SK-N-SH (cell line): Measurements from ENCODE around the gene EPB41L4A. TPM values are rescaled to one million over a fixed set of nuclear protein-coding genes. Genes with fewer than 3 reads are reported as not detected.

ENCODE experiments used
- CTCF ChIA-PET: fragments of 300-600, 350-600 bp; formaldehyde crosslinking; extraction: SDS; loops from one replicate; lab custom pipeline; 2021; lab: Yijun Ruan, JAX
- POLR2A ChIA-PET: fragments of 350-600 bp; sonication (Branson Sonifier 250); formaldehyde crosslinking; extraction: SDS; loops from one replicate; lab custom pipeline; 2020; ENCODE audit warnings: antibody characterized with exemption, inconsistent platforms; lab: Yijun Ruan, JAX
- DNase-seq: peaks from one replicate; pipeline ENCODE4 v3.0.0; 2012
- H2AFZ ChIP-seq: fragments of 200-600 bp; sonication (generic); 2 replicates; pipeline ENCODE4 v1.8.1; 2016; ENCODE audit warnings: antibody characterized with exemption, mild to moderate bottlenecking, low read depth
- H3F3A ChIP-seq: fragments of 200-600 bp; sonication (generic); replicated peaks from 2 replicates; pipeline ENCODE3; 2016; ENCODE audit warnings: antibody characterized with exemption, mild to moderate bottlenecking; ENCODE audit not compliant: insufficient read depth
- H3K27ac ChIP-seq, 2 experiments: fragments of 200-500 bp in 1 of 2; fragments of 200-600 bp in 1 of 2; sonication (Bioruptor generic) in 1 of 2; sonication (generic), shearing (Covaris generic) in 1 of 2; 2 replicates each; pipeline versions ENCODE4 v1.5.1 to v1.6.1; 2014 to 2016; ENCODE audit warnings: low read depth in 2 of 2, inconsistent platforms in 1 of 2, low read length in 1 of 2, mild to moderate bottlenecking in 1 of 2, mixed read lengths in 1 of 2
- H3K27me3 ChIP-seq: fragments of 200-600 bp; sonication (generic), shearing (Covaris generic); 2 replicates; pipeline ENCODE4 v1.6.1; 2016; ENCODE audit warnings: mixed run types; ENCODE audit not compliant: insufficient read depth
- H3K36me3 ChIP-seq, 2 experiments: fragments of 200-500 bp in 1 of 2; fragments of 200-600 bp in 1 of 2; sonication (Bioruptor generic) in 1 of 2; sonication (generic) in 1 of 2; replicated peaks in 1 of 2; 2 replicates each; pipeline versions ENCODE3 to v1.5.1; 2014 to 2016; ENCODE audit warnings: low read length in 1 of 2, mild to moderate bottlenecking in 1 of 2; ENCODE audit not compliant: insufficient read depth in 2 of 2, control insufficient read depth in 1 of 2
- H3K4me1 ChIP-seq, 2 experiments: fragments of 200-500 bp in 1 of 2; fragments of 200-600 bp in 1 of 2; sonication (Bioruptor generic) in 1 of 2; sonication (generic), shearing (Covaris generic) in 1 of 2; 2 replicates each; pipeline versions ENCODE4 v1.5.1 to v1.6.1; 2014 to 2016; ENCODE audit warnings: low read depth in 1 of 2, low read length in 1 of 2, mixed run types in 1 of 2; ENCODE audit not compliant: insufficient read depth in 2 of 2, control insufficient read depth in 1 of 2
- H3K4me2 ChIP-seq: fragments of 200-600 bp; sonication (generic), shearing (Covaris generic); 2 replicates; pipeline ENCODE4 v1.6.1; 2017; ENCODE audit warnings: mixed run types
- H3K4me3 ChIP-seq, 2 experiments: fragments of 200-500 bp in 1 of 2; fragments of 200-600 bp in 1 of 2; sonication (Bioruptor generic) in 1 of 2; sonication (generic), shearing (Covaris generic) in 1 of 2; 2 replicates each; pipeline versions ENCODE4 v1.5.1 to v1.8.1; 2014 to 2016; ENCODE audit warnings: low read depth in 2 of 2, inconsistent platforms in 1 of 2, low read length in 1 of 2, mild to moderate bottlenecking in 1 of 2, mixed read lengths in 1 of 2, moderate library complexity in 1 of 2
- H3K79me2 ChIP-seq: fragments of 200-600 bp; sonication (generic); 2 replicates; pipeline ENCODE4 v1.8.1; 2017; ENCODE audit warnings: mild to moderate bottlenecking; ENCODE audit not compliant: insufficient read depth
- H3K9ac ChIP-seq: fragments of 200-600 bp; sonication (generic); 2 replicates; pipeline ENCODE4 v1.6.1; 2017; ENCODE audit warnings: mixed run types
- H3K9me2 ChIP-seq: fragments of 200-600 bp; sonication (generic); 2 replicates; pipeline ENCODE4 v1.6.1; 2017; ENCODE audit warnings: mixed run types
- H3K9me3 ChIP-seq: fragments of 200-600 bp; sonication (generic); 2 replicates; pipeline ENCODE4 v1.6.1; 2017; ENCODE audit warnings: mixed run types, mild to moderate bottlenecking, moderate library complexity
- H4K20me1 ChIP-seq: fragments of 200-600 bp; sonication (generic); 2 replicates; pipeline ENCODE4 v1.6.1; 2017; ENCODE audit warnings: mild to moderate bottlenecking, mixed run types; ENCODE audit not compliant: insufficient read depth
- CTCF ChIP-seq: fragments of 200-600 bp; sonication (generic); IDR thresholded peaks from 2 replicates; pipeline ENCODE4 v1.6.1; 2017; ENCODE audit warnings: antibody characterized with exemption, mild to moderate bottlenecking, moderate library complexity
- FOSL2 ChIP-seq: IDR thresholded peaks from 2 replicates; pipeline ENCODE4 v1.4.0; 2012; ENCODE audit warnings: low read depth, mild to moderate bottlenecking, moderate library complexity, borderline replicate concordance
- FOXJ3 ChIP-seq: sonication (generic); formaldehyde crosslinking; IDR thresholded peaks from 2 replicates; pipeline ENCODE4 v1.5.1; 2020; ENCODE audit warnings: mild to moderate bottlenecking, missing genetic modification reagents
- GATA2 ChIP-seq: sonication (generic); formaldehyde crosslinking; IDR thresholded peaks from 2 replicates; pipeline ENCODE4 v1.5.0; 2020; ENCODE audit warnings: mild to moderate bottlenecking, missing genetic modification reagents
- MEF2A ChIP-seq: IDR thresholded peaks from 2 replicates; pipeline ENCODE4 v1.4.0; 2012; ENCODE audit warnings: low read depth, borderline replicate concordance
- PBX3 ChIP-seq: IDR thresholded peaks from 2 replicates; pipeline ENCODE4; 2012
- RFX5 ChIP-seq: IDR thresholded peaks from 2 replicates; pipeline ENCODE4 v1.6.1; 2012; ENCODE audit warnings: mild to moderate bottlenecking, improper control_type of control experiment, low read length
- RXRA ChIP-seq: IDR thresholded peaks from 2 replicates; pipeline ENCODE4 v1.4.0; 2012; ENCODE audit warnings: low read depth, mild to moderate bottlenecking, borderline replicate concordance
- SIN3A ChIP-seq: IDR thresholded peaks from 2 replicates; pipeline ENCODE4 v1.6.1; 2012; ENCODE audit warnings: low read depth, mild to moderate bottlenecking, low read length, moderate library complexity, borderline replicate concordance
- TCF12 ChIP-seq: IDR thresholded peaks from 2 replicates; pipeline ENCODE4 v1.4.0; 2012
- TEAD4 ChIP-seq: IDR thresholded peaks from 2 replicates; pipeline ENCODE4 v1.4.0; 2012; ENCODE audit warnings: mild to moderate bottlenecking, borderline replicate concordance; ENCODE audit not compliant: insufficient read depth
- USF1 ChIP-seq: IDR thresholded peaks from 2 replicates; pipeline ENCODE4 v1.4.0; 2012; ENCODE audit warnings: low read depth, borderline replicate concordance
- ZBTB33 ChIP-seq: IDR thresholded peaks from 2 replicates; pipeline ENCODE4 v1.4.0; 2012; ENCODE audit warnings: low read depth, borderline replicate concordance
- WGBS: methylation state at CpG from one replicate; pipeline ENCODE4 v1.1.6; 2017; ENCODE audit warnings: low lambda C conversion rate; 5-methylcytosine and 5-hydroxymethylcytosine counted together
- polyA plus RNA-seq, 3 experiments: library from polyadenylated mRNA; depleted of rRNA; stranded (reverse); fragments of >200 nt; gene quantifications; 2 replicates each; pipeline ENCODE4 v1.2.3, GENCODE V29; 2012
- TF ChIP-seq, protein P1 (sequence below): fragments of 150-350 bp; IDR thresholded peaks from 2 replicates; pipeline ENCODE4 v1.6.1; 2017; ENCODE audit warnings: antibody characterized with exemption, low read length, low read depth, borderline replicate concordance

The EPB41L4A gene
- polyA plus RNA-seq, 1 of the 3 experiments (the other 2 are of a cell fraction), result 0.07 TPM

DNA sequence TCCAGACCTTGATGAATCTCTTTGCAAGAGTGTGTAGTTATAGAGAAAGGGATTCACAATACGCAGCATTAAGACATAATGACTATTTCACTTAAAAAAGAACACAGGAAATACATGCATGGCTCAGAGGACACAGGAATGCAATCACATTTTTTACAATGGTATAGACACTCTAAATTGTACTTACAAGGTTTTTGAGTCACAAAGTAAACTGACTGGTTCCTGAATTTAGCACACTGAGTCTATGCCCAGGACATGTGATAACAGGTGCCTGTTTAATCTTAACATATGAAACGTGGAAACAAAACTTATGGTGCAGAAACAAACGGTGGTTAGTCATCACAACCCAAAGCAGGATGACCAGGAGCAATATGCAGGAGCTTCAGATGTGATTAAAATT is 6.7 kb downstream of the EPB41L4A start:
- H4K20me1 ChIP-seq, result no peaks in the 10 kb centered on the region
- no peaks in the 10 kb centered on the region; the same call in 1 of the 2 replicates for H3K27me3 ChIP-seq
- no peak overlapping the region for H3K27ac ChIP-seq
- CTCF ChIA-PET, result interaction anchor here (0.6 kb wide), 1 partner anchor 68 kb away, joined by 3 read pairs; no protein-coding TSS in a partner anchor
- no peaks in the 10 kb centered on the region for H3K36me3 ChIP-seq
- no peaks in the 10 kb centered on the region for H3K9me3 ChIP-seq
- no peaks in the 10 kb centered on the region for H3K79me2 ChIP-seq
- no peaks in the 10 kb centered on the region for H3F3A ChIP-seq
- no peaks in the 10 kb centered on the region for H3K9me2 ChIP-seq
- TF ChIP-seq TEAD4 (no peak), PBX3 (no peak), FOSL2 (no peak), USF1 (no peak), CTCF (no peak), FOXJ3 (CRISPR knock-in tag) (no peak), GATA2 (CRISPR knock-in tag) (no peak), TCF12 (no peak), RFX5 (no peak), MEF2A (no peak), ZBTB33 (no peak), RXRA (no peak), SIN3A (no peak)
- TF ChIP-seq, protein P1, sequence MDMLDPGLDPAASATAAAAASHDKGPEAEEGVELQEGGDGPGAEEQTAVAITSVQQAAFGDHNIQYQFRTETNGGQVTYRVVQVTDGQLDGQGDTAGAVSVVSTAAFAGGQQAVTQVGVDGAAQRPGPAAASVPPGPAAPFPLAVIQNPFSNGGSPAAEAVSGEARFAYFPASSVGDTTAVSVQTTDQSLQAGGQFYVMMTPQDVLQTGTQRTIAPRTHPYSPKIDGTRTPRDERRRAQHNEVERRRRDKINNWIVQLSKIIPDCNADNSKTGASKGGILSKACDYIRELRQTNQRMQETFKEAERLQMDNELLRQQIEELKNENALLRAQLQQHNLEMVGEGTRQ, result no peak
- TF ChIP-seq, all 33 proteins: peak for 0
- 26% methylated on average over 3 of the region's 3 CpGs for WGBS
- H2AFZ ChIP-seq, result no peak overlapping the region
- DNase-seq, result no peak
- H3K4me1 ChIP-seq, result no peaks in the 10 kb centered on the region; a peak in 2 of 4 replicates
- no peak overlapping the region for H3K9ac ChIP-seq
- POLR2A ChIA-PET, result no interaction called here
- H3K4me3 ChIP-seq, result no peak overlapping the region
- H3K4me2 ChIP-seq, result no peak overlapping the region
